Kidney (tissue), 14 donors: ENCODE data around the gene COL23A1. TPM values are rescaled to one million over a fixed set of nuclear protein-coding genes. Genes with fewer than 3 reads are reported as not detected.

ENCODE experiments used
- DNase-seq, 5 donors: peaks; one replicate each; pipeline ENCODE4 v3.0.0-alpha.2; 2013 to 2020
- FAIRE-seq: peaks from 2 replicates; lab custom pipeline; 2012; peaks lifted over from hg19 to GRCh38; lab: Jason Lieb, UNC
- H3K27ac ChIP-seq, 2 donors: one replicate each; pipeline ENCODE4 v1.7.0; 2013; ENCODE audit warnings: low read depth in 2 of 2, low read length in 2 of 2, inconsistent platforms in 1 of 2
- H3K27me3 ChIP-seq: one replicate; pipeline ENCODE4 v1.7.1; 2013; ENCODE audit warnings: low read length, inconsistent platforms; ENCODE audit not compliant: control insufficient read depth, insufficient read depth
- H3K36me3 ChIP-seq, 3 donors: one replicate each; pipeline versions ENCODE4 v1.7.0 to v1.7.1; 2013; ENCODE audit warnings: low read length in 3 of 3, control low read depth in 1 of 3, inconsistent platforms in 1 of 3; ENCODE audit not compliant: insufficient read depth in 3 of 3, control insufficient read depth in 2 of 3
- H3K4me1 ChIP-seq, 3 donors: one replicate each; pipeline versions ENCODE4 v1.7.0 to v1.7.1; 2013; ENCODE audit warnings: low read length in 3 of 3, inconsistent platforms in 1 of 3, low read depth in 1 of 3; ENCODE audit not compliant: control insufficient read depth in 2 of 3, insufficient read depth in 2 of 3
- H3K4me3 ChIP-seq, 3 donors: one replicate each; pipeline versions ENCODE4 v1.7.0 to v1.8.1; 2013; ENCODE audit warnings: low read length in 3 of 3, control low read depth in 1 of 3, inconsistent platforms in 1 of 3
- H3K9ac ChIP-seq, 3 donors: one replicate each; pipeline versions ENCODE4 v1.7.0 to v1.7.1; 2013; ENCODE audit warnings: low read length in 3 of 3, control low read depth in 1 of 3, inconsistent platforms in 1 of 3
- H3K9me3 ChIP-seq, 3 donors: one replicate each; pipeline versions ENCODE4 v1.7.0 to v1.7.1; 2013; ENCODE audit warnings: low read length in 3 of 3, control low read depth in 1 of 3, inconsistent platforms in 1 of 3; ENCODE audit not compliant: control insufficient read depth in 2 of 3, insufficient read depth in 1 of 3
- intact Hi-C: fragments of 100-400 bp; cut with DNase I; formaldehyde crosslinking; loops from one replicate; pipeline ENCODE4 v1.11.1; 2022
- polyA plus RNA-seq: library from polyadenylated mRNA; stranded (reverse); fragments of 350-450 nt; fragmentation: Illumina TruSeq; extraction: RNeasy Lipid Tissue Mini Kit (QIAGEN cat#74804); gene quantifications from one replicate; pipeline ENCODE4 v1.2.3, GENCODE V29; 2014; ENCODE audit warnings: low read depth, low replicate concordance; ENCODE audit not compliant: insufficient read depth
- total RNA-seq: library from RNA; stranded (reverse); fragmentation: NEBNext Ultra II Directional; extraction: Animal tissue kit (Norgen Biotek cat#: 25700); gene quantifications from one replicate; pipeline ENCODE4 v1.2.1, GENCODE V29; 2021
- TF ChIP-seq, protein P1 (sequence below): IDR thresholded peaks from 3 replicates; pipeline ENCODE4 v1.5.1; 2012; ENCODE audit warnings: mild to moderate bottlenecking, moderate library complexity, borderline replicate concordance; ENCODE audit not compliant: insufficient read depth; ENCODE audit errors: extremely low read depth
- donor health status: control.
- donor health status: control.
- donor health status: control.
- donor health status: control.
- donor health status: control.
- donor health status: DM: yes; HTN: yes; CAD: no.
- donor health status: Normal renal cell carcinoma (clear cell type).

COL23A1 gene
- total and polyA plus RNA-seq, 2 donors from 2014 or later = 4.1 to 8.7 TPM

DNA sequence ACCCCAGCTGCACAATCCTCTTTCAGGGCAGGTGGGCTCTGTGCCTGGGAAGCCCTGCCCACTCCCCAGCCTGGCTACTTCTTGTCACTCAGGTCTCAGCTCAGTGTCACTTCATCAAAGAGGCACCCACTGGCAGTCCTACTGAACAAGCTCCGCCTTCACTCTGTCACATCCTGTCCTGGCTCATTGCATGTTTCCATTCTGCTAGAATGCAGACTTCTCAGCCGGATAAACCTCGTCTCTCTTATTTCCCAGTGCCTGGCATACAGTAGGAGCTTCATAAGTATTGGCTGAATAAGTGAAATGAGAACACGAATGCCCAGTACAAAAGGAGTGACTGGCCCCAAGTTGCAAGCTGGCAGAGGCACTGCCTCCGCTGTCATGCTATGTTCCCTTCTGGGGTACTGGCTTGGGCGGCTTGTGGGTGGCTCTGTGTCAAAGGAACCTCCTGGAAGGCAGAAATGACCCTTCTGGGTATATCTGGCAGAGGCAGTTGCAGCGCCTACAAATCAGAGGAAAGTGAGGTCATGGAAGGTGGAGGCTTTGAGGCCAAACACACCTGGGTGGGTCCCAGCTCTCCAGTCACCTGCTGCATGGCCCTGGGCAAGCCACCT, 259.3 kb downstream of the COL23A1 start:
- no peaks in the 10 kb centered on the region for H3K36me3 ChIP-seq
- no peaks in the 10 kb centered on the region for H3K27me3 ChIP-seq
- no peaks in the 10 kb centered on the region for H3K9me3 ChIP-seq
- no peak overlapping the region for H3K27ac ChIP-seq
- no peak overlapping the region for H3K4me3 ChIP-seq
- no peak overlapping the region for H3K9ac ChIP-seq
- TF ChIP-seq, protein P1, sequence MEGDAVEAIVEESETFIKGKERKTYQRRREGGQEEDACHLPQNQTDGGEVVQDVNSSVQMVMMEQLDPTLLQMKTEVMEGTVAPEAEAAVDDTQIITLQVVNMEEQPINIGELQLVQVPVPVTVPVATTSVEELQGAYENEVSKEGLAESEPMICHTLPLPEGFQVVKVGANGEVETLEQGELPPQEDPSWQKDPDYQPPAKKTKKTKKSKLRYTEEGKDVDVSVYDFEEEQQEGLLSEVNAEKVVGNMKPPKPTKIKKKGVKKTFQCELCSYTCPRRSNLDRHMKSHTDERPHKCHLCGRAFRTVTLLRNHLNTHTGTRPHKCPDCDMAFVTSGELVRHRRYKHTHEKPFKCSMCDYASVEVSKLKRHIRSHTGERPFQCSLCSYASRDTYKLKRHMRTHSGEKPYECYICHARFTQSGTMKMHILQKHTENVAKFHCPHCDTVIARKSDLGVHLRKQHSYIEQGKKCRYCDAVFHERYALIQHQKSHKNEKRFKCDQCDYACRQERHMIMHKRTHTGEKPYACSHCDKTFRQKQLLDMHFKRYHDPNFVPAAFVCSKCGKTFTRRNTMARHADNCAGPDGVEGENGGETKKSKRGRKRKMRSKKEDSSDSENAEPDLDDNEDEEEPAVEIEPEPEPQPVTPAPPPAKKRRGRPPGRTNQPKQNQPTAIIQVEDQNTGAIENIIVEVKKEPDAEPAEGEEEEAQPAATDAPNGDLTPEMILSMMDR = no peak
- FAIRE-seq = no peak
- H3K4me1 ChIP-seq = peaks cover 0 to 2% (median 0%) of the 10 kb centered on the region in 3 donors
- DNase-seq = peak in 3 of 5 donors; percentile 27 to 43 (median 36)
- intact Hi-C loops = no loop called here

DNA sequence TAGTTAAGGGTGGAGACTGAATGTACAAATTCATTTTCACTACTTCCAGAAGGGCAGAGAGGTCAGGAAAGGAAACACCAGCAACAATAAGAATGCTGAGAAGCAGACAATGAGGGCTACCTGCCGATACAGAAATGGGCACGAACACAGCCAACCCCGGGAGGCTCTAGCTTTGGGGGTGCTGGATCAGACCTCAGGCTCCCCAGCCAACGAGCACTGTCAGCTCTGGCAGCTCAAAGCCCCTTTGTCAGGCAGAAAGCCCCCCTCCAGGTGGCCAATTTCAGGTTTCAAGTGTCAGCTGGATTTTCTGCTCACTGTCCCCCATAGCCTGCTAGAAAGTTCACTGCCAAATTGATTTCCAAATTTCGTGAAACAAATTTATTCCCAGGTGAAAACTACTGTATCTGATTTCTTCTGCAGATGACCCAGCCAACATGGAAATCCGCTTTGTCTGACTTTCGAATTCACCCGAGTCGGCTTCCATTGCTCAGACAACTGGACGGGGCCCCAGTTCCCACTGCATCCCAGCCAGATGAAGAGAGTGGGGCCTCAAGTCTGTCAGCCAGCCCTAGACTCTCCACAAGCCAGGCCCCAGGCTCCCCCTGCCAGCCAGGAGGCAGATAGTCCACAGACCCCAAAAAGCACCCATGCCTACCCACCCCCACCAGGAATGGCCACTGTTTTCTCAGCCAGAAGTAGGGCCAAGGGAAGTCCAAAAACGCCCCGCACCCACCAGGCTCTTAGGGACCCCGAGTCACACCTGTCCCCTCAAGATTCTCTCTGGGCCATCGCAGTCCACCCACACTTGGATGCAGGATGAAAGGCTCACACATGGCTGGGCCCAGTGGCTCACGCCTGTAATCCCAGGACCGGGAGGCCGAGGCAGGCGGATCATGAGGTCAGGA, 261.1 kb downstream of the COL23A1 start:
- TF ChIP-seq, protein P1 = no peak
- Histone ChIP-seq H3K36me3 (no peaks in the 10 kb centered on the region), H3K4me3 (no peak overlapping the region), H3K27ac (no peak overlapping the region), H3K9me3 (no peaks in the 10 kb centered on the region), H3K9ac (no peak overlapping the region), H3K4me1 (peaks cover 0 to 2% (median 0%) of the 10 kb centered on the region in 3 donors), H3K27me3 (no peaks in the 10 kb centered on the region)
- DNase-seq (peak in 2 of 5 donors; percentile 40 to 50), FAIRE-seq (no peak)
- intact Hi-C loops = no loop called here

DNA sequence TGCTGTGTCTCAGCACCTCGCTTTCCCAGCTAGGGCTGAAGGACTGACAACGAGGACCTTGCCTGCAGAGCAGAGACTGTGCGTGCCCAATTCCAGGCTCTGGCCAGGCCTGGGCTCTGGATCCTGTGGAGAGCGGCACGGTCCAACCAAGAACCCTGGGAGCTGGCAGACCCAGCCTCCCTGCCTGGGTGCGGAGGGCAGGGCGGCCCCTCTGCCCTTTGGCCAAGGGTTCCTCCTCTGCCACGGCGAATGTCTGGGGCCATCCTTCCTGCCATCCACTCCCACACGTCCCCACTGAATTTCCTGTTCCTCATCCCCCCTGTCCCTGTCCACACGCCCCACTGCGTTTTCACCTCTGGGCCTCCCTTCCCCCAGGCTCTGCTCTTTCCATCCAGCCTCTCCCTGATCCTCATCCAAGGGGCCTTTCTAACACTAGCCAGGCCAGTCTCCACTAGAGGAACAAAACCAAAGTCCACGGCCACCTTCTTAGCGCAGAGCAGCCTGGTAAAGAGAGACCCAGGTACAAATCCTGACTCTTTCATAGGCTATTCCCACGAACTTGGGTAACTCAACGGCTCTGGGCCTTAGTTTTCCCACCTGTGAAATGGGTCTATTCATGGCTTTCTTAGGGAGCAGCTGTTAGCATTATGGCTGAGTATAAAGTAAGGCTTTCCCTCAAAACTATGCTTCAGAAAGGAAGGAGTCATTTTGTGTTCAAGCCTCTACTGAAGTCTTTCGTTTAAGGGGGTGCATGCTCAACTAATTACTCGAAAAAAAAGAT, 262.1 kb downstream of the COL23A1 start:
- TF ChIP-seq, protein P1 = no peak
- Histone ChIP-seq H3K36me3 (no peaks in the 10 kb centered on the region), H3K27ac (no peak overlapping the region), H3K4me1 (peaks cover 0 to 2% (median 0%) of the 10 kb centered on the region in 3 donors), H3K27me3 (no peaks in the 10 kb centered on the region), H3K9me3 (no peaks in the 10 kb centered on the region), H3K9ac (no peak overlapping the region), H3K4me3 (no peak overlapping the region)
- DNase-seq (peak in 3 of 5 donors; percentile 26 to 51 (median 48)), FAIRE-seq (no peak)
- intact Hi-C loops = no loop called here
